ENCODE results near the gene MYO18B. TPM values are rescaled to one million over a fixed set of nuclear protein-coding genes. Genes with fewer than 3 reads are reported as not detected.
"Not testable (repeated sequence)": the region's sequence is repeated elsewhere in the genome, so short reads cannot be mapped to it uniquely, and the experiment has no call there.

Gene MYO18B
- polyA plus RNA-seq, 3 donors: not detected

- H3K4me1 Mint-ChIP-seq: no peaks in the 10 kb centered on the region
- H3K36me3 ChIP-seq (replicated peaks in 1 of 2; ENCODE audit: control insufficient read depth in 1 of 2, insufficient read depth in 2 of 2, low read length in 2 of 2): no peaks in the 10 kb centered on the region
- intact Hi-C loops (cut with micrococcal nuclease): no loop called here
- H3K4me3 Mint-ChIP-seq: no peak overlapping the region
- no peaks in the 10 kb centered on the region for H3K27me3 ChIP-seq (ENCODE audit: control insufficient read depth in 2 of 2, insufficient read depth in 2 of 2, low read length in 2 of 2)
- no peak for DNase-seq
- H3K4me1 ChIP-seq (ENCODE audit: control insufficient read depth in 1 of 2, insufficient read depth in 2 of 2, low read length in 2 of 2): no peaks in the 10 kb centered on the region
- H3K27ac ChIP-seq (ENCODE audit: low read depth in 1 of 2, low read length in 2 of 2): no peak overlapping the region
- no peak overlapping the region for H3K4me3 ChIP-seq (replicated peaks in 1 of 3; ENCODE audit: low read depth in 2 of 3, low read length in 3 of 3)
- no peak overlapping the region for H3K4me2 ChIP-seq (replicated peaks; ENCODE audit: extremely low read depth, low read length, poor library complexity, severe bottlenecking)
- no peak overlapping the region for H3K27ac Mint-ChIP-seq
- H3K9me3 Mint-ChIP-seq: peaks cover 0 to 6% (median 3%) of the 10 kb centered on the region in 7 donors
- no peaks in the 10 kb centered on the region for H4K20me1 ChIP-seq (ENCODE audit: insufficient read depth, low read length)
- peaks cover 5 to 6% (median 5%) of the 10 kb centered on the region in 3 donors for H3K27me3 Mint-ChIP-seq (ENCODE audit: low read depth in 3 of 3)
- H3K9me3 ChIP-seq (replicated peaks in 1 of 2; ENCODE audit: control insufficient read depth in 1 of 2, insufficient read depth in 1 of 2, low read length in 2 of 2): no peaks in the 10 kb centered on the region
- H2AFZ ChIP-seq (ENCODE audit: insufficient read depth, low read depth, low read length, poor library complexity, severe bottlenecking): no peak overlapping the region
- no peak overlapping the region for H3K9ac ChIP-seq (ENCODE audit: insufficient read depth, low read length, poor library complexity, severe bottlenecking)
- TF ChIP-seq, protein P1, sequence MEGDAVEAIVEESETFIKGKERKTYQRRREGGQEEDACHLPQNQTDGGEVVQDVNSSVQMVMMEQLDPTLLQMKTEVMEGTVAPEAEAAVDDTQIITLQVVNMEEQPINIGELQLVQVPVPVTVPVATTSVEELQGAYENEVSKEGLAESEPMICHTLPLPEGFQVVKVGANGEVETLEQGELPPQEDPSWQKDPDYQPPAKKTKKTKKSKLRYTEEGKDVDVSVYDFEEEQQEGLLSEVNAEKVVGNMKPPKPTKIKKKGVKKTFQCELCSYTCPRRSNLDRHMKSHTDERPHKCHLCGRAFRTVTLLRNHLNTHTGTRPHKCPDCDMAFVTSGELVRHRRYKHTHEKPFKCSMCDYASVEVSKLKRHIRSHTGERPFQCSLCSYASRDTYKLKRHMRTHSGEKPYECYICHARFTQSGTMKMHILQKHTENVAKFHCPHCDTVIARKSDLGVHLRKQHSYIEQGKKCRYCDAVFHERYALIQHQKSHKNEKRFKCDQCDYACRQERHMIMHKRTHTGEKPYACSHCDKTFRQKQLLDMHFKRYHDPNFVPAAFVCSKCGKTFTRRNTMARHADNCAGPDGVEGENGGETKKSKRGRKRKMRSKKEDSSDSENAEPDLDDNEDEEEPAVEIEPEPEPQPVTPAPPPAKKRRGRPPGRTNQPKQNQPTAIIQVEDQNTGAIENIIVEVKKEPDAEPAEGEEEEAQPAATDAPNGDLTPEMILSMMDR (IDR thresholded peaks at IDR 0.05): no peak
- H3K36me3 Mint-ChIP-seq: no peaks in the 10 kb centered on the region
- WGBS (ENCODE audit: insufficient coverage): 86% methylated on average over 1 of the region's 3 CpGs
- H3K79me2 ChIP-seq (ENCODE audit: insufficient read depth, low read length): no peaks in the 10 kb centered on the region
These were observed 238.0 kb downstream of the MYO18B start for GRCh38 chr22:25979968-25980367.

DNA sequence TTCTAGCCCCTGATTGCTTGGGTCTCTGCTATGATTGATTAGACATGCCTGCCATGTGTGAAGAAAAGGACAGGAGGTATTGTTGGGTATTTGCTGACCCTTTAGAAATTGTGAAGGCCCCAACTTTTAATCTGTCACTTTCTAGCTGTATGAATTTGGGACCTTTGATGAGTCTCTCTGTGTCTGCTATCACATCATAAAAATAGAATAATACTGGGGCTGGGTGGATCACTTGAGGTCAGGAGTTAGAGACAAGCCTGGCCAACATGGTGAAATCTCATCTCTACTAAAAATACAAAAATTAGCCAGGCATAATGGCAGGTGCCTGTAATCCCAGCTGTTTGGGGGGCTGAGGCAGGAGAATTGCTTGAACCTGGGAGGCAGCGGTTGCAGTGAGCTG is 242.9 kb downstream of the MYO18B start:
- H3K4me3 Mint-ChIP-seq; H3K4me1 ChIP-seq (ENCODE audit: control insufficient read depth in 1 of 2, insufficient read depth in 2 of 2, low read length in 2 of 2); H3K27me3 Mint-ChIP-seq (ENCODE audit: low read depth in 3 of 3); H3K4me3 ChIP-seq (replicated peaks in 1 of 3; ENCODE audit: low read depth in 2 of 3, low read length in 3 of 3); H2AFZ ChIP-seq (ENCODE audit: insufficient read depth, low read depth, low read length, poor library complexity, severe bottlenecking); H3K36me3 Mint-ChIP-seq; H3K9ac ChIP-seq (ENCODE audit: insufficient read depth, low read length, poor library complexity, severe bottlenecking); H3K27ac ChIP-seq (ENCODE audit: low read depth in 1 of 2, low read length in 2 of 2); H3K9me3 ChIP-seq (replicated peaks in 1 of 2; ENCODE audit: control insufficient read depth in 1 of 2, insufficient read depth in 1 of 2, low read length in 2 of 2); intact Hi-C loops (cut with micrococcal nuclease); H4K20me1 ChIP-seq (ENCODE audit: insufficient read depth, low read length); DNase-seq; H3K9me3 Mint-ChIP-seq; H3K4me1 Mint-ChIP-seq; H3K79me2 ChIP-seq (ENCODE audit: insufficient read depth, low read length); H3K27me3 ChIP-seq (ENCODE audit: control insufficient read depth in 2 of 2, insufficient read depth in 2 of 2, low read length in 2 of 2); H3K4me2 ChIP-seq (replicated peaks; ENCODE audit: extremely low read depth, low read length, poor library complexity, severe bottlenecking); H3K36me3 ChIP-seq (replicated peaks in 1 of 2; ENCODE audit: control insufficient read depth in 1 of 2, insufficient read depth in 2 of 2, low read length in 2 of 2); H3K27ac Mint-ChIP-seq: not testable (repeated sequence)
- WGBS (ENCODE audit: insufficient coverage): no CpG with 5 or more reads among the region's 1 CpG
